Mesothelial cell of epicardium (in vitro differentiated cells): Measurements from ENCODE around the gene OPCML. TPM values are rescaled to one million over a fixed set of nuclear protein-coding genes. Genes with fewer than 3 reads are reported as not detected.

Experiments used
- DNase-seq, 2 experiments: peaks; one replicate each; pipeline ENCODE4 v3.0.0; 2021; ENCODE audit warnings: low spot score in 2 of 2; ENCODE audit not compliant: unreplicated experiment in 2 of 2
- H3K27ac Mint-ChIP-seq: 2 replicates; pipeline ENCODE4 v1.8.0; 2021; ENCODE audit warnings: mixed read lengths
- H3K27me3 Mint-ChIP-seq: 2 replicates; pipeline ENCODE4 v1.8.0; 2021; ENCODE audit warnings: low read depth, mixed read lengths
- H3K36me3 Mint-ChIP-seq: 2 replicates; pipeline ENCODE4 v1.8.0; 2021; ENCODE audit warnings: mixed read lengths
- H3K4me1 Mint-ChIP-seq: 2 replicates; pipeline ENCODE4 v1.8.0; 2021; ENCODE audit warnings: mixed read lengths
- H3K4me3 Mint-ChIP-seq: 2 replicates; pipeline ENCODE4 v1.8.0; 2021; ENCODE audit warnings: mild to moderate bottlenecking, moderate library complexity, mixed read lengths
- H3K9me3 Mint-ChIP-seq: 2 replicates; pipeline ENCODE4 v1.8.0; 2021; ENCODE audit warnings: mixed read lengths
- total RNA-seq: library from RNA; stranded (reverse); gene quantifications from 3 replicates; pipeline ENCODE4 v1.2.1, GENCODE V29; 2021
- TF ChIP-seq, protein P1 (sequence below): fragments of 200-600 bp; sonication (generic); IDR thresholded peaks from one replicate; pipeline ENCODE4 v1.5.0; 2021; ENCODE audit warnings: antibody characterized with exemption; ENCODE audit not compliant: unreplicated experiment

The OPCML gene
- total RNA-seq, 1 donor from 2014 or later, result 3.0 TPM

DNA sequence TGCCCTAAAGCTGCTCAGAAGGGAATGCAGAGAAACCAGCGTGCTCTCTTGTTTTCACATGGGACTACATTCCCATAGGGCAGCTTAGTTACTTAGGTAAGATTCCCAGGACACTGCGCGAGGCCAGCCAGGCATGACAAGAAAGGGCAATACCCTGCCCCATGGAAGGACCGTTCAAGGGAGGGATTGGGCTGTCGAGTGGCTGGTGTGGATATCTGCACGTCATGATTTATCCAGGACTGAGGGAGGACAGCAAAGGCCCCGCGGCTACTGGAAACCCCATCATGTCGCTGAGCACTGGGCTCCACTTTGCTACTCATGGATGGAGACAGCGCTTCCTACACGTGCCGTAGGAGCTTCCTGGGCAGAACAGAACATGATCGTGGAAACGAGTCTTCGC, 169.4 kb downstream of the OPCML start:
- Mint-ChIP-seq H3K4me3 (no peak overlapping the region), H3K27me3 (peaks cover 53% of the 10 kb centered on the region), H3K36me3 (no peaks in the 10 kb centered on the region), H3K4me1 (no peaks in the 10 kb centered on the region), H3K9me3 (no peaks in the 10 kb centered on the region), H3K27ac (no peak overlapping the region)
- TF ChIP-seq, protein P1, sequence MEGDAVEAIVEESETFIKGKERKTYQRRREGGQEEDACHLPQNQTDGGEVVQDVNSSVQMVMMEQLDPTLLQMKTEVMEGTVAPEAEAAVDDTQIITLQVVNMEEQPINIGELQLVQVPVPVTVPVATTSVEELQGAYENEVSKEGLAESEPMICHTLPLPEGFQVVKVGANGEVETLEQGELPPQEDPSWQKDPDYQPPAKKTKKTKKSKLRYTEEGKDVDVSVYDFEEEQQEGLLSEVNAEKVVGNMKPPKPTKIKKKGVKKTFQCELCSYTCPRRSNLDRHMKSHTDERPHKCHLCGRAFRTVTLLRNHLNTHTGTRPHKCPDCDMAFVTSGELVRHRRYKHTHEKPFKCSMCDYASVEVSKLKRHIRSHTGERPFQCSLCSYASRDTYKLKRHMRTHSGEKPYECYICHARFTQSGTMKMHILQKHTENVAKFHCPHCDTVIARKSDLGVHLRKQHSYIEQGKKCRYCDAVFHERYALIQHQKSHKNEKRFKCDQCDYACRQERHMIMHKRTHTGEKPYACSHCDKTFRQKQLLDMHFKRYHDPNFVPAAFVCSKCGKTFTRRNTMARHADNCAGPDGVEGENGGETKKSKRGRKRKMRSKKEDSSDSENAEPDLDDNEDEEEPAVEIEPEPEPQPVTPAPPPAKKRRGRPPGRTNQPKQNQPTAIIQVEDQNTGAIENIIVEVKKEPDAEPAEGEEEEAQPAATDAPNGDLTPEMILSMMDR, result no peak
- no peak for DNase-seq

DNA sequence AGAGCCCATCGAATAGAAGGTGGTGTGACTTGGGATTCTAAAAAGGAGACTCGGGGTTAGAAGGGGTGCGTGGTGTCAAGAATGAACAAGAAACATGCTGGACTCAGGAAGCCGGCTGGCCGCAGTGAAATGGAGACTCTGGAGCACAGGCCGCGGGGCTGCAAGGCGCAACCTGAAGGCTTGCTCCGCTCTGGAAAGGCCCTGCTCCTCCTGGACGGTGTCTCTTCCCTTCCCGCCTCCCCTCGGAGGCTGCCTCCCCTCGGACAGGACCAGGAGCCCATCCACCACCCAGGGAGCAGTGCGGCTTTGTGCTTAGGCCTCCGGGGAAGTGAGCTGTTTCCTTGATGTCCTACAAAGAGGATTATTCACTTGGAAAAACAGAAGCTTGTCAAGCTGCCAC, 170.1 kb downstream of the OPCML start:
- no peak overlapping the region for H3K4me3 Mint-ChIP-seq
- no peaks in the 10 kb centered on the region for H3K4me1 Mint-ChIP-seq
- TF ChIP-seq, protein P1, result no peak
- no peak for DNase-seq
- H3K36me3 Mint-ChIP-seq, result no peaks in the 10 kb centered on the region
- H3K27me3 Mint-ChIP-seq, result peaks cover 53% of the 10 kb centered on the region
- no peak overlapping the region for H3K27ac Mint-ChIP-seq
- H3K9me3 Mint-ChIP-seq, result no peaks in the 10 kb centered on the region

DNA sequence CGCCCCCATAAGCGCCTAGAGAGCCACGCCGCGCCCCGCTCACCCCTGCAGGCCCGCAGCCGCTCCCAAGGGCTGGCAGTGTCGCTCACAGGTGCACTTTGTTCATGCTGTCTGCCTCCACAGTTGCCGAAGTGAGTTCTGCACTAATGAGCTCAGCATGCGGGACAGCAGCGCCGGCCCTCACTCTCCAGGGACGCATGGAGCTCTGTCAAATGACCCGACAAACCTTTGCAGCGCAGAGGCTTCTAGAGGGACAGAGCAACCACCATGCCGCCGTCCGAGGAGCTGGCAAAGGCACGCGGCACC, 170.7 kb downstream of the OPCML start:
- H3K27me3 Mint-ChIP-seq, result peaks cover 57% of the 10 kb centered on the region
- H3K9me3 Mint-ChIP-seq, result no peaks in the 10 kb centered on the region
- DNase-seq, result no peak
- H3K4me3 Mint-ChIP-seq, result no peak overlapping the region
- no peaks in the 10 kb centered on the region for H3K36me3 Mint-ChIP-seq
- no peak overlapping the region for H3K27ac Mint-ChIP-seq
- TF ChIP-seq, protein P1, result no peak
- no peaks in the 10 kb centered on the region for H3K4me1 Mint-ChIP-seq

DNA sequence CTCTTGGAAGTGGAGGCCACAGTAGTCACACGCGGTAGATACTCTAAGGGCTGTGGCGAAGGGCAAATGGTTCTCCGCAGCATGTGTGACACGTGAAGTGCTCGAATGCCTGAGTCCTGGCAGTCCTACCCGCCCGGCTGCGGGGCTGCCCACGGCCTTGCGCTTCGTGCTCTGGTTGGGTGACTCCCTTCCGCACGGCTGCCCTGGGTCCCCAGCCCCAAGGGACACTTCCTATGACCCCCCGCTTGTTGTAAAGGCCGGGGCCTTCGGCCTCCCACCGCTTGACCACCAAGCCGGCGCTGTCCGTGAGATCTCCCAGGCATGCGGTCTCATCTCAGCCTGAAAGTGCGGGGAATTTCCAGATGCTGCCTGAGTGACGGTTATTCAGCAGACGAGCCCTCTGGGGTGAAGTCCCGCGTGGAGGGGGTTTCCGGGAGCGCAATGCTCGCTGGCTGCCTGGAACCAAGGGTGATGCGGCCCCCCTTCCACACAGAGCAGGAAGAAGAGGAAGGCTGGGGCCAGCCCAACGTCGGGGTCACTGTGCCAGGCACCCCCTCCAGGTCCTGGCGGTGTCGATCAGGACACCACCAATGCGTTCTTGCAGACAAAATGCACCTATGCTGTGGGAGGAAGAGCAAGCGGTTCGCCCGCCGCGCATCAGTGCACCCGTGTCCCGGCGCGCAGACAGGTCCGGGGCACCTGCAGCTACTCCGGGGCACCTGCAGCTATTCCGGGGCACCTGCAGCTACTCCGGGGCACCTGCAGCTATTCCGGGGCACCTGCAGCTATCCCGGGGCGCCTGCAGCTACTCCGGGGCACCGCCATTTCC, 171.2 kb downstream of the OPCML start:
- DNase-seq, result no peak
- peaks cover 57% of the 10 kb centered on the region for H3K27me3 Mint-ChIP-seq
- H3K36me3 Mint-ChIP-seq, result no peaks in the 10 kb centered on the region
- TF ChIP-seq, protein P1, result no peak
- no peak overlapping the region for H3K27ac Mint-ChIP-seq
- no peaks in the 10 kb centered on the region for H3K4me1 Mint-ChIP-seq
- no peaks in the 10 kb centered on the region for H3K9me3 Mint-ChIP-seq
- H3K4me3 Mint-ChIP-seq, result no peak overlapping the region

DNA sequence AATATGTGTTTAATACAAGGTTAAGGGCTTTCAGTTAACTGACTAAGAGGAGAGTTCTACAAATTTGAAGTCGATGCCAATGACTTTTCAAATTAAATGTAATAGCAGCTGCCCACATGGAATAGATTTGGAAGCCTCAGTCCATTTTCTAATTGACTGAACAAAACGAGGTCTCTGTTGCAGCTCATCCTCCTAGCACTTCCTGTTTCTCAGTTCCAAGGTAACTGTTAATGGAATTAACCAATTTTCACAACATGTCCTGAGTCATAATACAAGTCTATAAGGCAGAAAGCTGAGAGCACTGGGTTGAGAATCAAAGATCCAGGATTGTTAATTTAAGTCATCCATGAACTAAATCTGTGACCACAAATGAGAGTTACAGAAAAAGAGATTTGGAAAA, 177.2 kb downstream of the OPCML start:
- Mint-ChIP-seq H3K27me3 (peaks cover 57% of the 10 kb centered on the region), H3K27ac (no peak overlapping the region)

More for the DNA sequence above, 177.2 kb downstream of the OPCML start:
- Mint-ChIP-seq H3K4me1 (no peaks in the 10 kb centered on the region), H3K9me3 (peaks cover 6% of the 10 kb centered on the region), H3K4me3 (no peak overlapping the region), H3K36me3 (no peaks in the 10 kb centered on the region)
- TF ChIP-seq, protein P1, result no peak
- no peak for DNase-seq
